BJ (cell line): ENCODE measurements around the gene AZI2. TPM values are rescaled to one million over a fixed set of nuclear protein-coding genes. Genes with fewer than 3 reads are reported as not detected.

Source experiments
- CTCF ChIA-PET: fragments of 350-600 bp; formaldehyde crosslinking; extraction: SDS; loops from one replicate; lab custom pipeline; 2021; ENCODE audit warnings: antibody characterized with exemption, inconsistent platforms; lab: Yijun Ruan, JAX
- POLR2A ChIA-PET: fragments of 300-600 bp; sonication (Branson Sonifier 250); formaldehyde crosslinking; extraction: SDS; loops from one replicate; lab custom pipeline; 2021; ENCODE audit warnings: antibody characterized with exemption; lab: Charles Lee
- DNase-seq: peaks from one replicate; pipeline ENCODE4 v3.0.0-alpha.2; 2011; ENCODE audit warnings: low read depth
- H3K27me3 ChIP-seq: 2 replicates; pipeline ENCODE4 v1.6.0; 2011; ENCODE audit warnings: low read length; ENCODE audit not compliant: control insufficient read depth, insufficient read depth
- H3K36me3 ChIP-seq: 2 replicates; pipeline ENCODE4 v1.5.1; 2011; ENCODE audit warnings: low read length; ENCODE audit not compliant: control insufficient read depth, insufficient read depth
- H3K4me3 ChIP-seq: 2 replicates; pipeline ENCODE4 v1.5.1; 2011; ENCODE audit warnings: low read depth, mild to moderate bottlenecking, control low read depth, low read length
- polyA plus RNA-seq: library from polyadenylated mRNA; depleted of rRNA; stranded (reverse); fragments of >200 nt; gene quantifications from 2 replicates; pipeline ENCODE4 v1.2.3, GENCODE V29; 2011
- TF ChIP-seq, protein P1 (sequence below): IDR thresholded peaks from 2 replicates; pipeline ENCODE4 v1.5.1; 2011; ENCODE audit warnings: low read depth, mild to moderate bottlenecking, control low read depth, inconsistent platforms, low read length, moderate library complexity; ENCODE audit not compliant: insufficient read depth

The AZI2 gene
- polyA plus RNA-seq, 1 experiment = 62.9 TPM

DNA sequence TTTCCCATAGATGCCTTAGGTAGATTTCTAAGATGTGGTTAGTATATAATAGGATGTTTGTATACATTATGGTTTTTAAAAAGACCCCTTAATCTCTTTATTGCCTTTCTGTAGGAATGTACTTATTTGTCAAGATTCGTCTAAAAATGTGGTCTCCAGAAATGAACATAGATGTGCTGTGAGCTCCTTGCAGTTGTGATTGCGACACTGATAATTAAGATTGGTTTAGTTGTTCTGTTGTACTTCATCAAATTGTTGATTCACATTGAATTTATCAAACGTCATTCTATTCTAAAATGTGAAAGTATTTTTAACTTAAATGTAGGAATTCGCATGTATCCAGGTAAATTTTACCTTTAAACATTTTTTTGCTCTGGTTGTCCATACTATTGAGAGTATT lies 56.0 kb downstream of the AZI2 start:
- POLR2A ChIA-PET = no interaction called here
- DNase-seq = no peak
- no peak overlapping the region for H3K4me3 ChIP-seq
- CTCF ChIA-PET = interaction anchor here (0.6 kb wide), 1 partner anchor 633 kb away, joined by 3 read pairs; no protein-coding TSS in a partner anchor
- no peaks in the 10 kb centered on the region for H3K36me3 ChIP-seq
- TF ChIP-seq, protein P1, sequence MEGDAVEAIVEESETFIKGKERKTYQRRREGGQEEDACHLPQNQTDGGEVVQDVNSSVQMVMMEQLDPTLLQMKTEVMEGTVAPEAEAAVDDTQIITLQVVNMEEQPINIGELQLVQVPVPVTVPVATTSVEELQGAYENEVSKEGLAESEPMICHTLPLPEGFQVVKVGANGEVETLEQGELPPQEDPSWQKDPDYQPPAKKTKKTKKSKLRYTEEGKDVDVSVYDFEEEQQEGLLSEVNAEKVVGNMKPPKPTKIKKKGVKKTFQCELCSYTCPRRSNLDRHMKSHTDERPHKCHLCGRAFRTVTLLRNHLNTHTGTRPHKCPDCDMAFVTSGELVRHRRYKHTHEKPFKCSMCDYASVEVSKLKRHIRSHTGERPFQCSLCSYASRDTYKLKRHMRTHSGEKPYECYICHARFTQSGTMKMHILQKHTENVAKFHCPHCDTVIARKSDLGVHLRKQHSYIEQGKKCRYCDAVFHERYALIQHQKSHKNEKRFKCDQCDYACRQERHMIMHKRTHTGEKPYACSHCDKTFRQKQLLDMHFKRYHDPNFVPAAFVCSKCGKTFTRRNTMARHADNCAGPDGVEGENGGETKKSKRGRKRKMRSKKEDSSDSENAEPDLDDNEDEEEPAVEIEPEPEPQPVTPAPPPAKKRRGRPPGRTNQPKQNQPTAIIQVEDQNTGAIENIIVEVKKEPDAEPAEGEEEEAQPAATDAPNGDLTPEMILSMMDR = no peak
- H3K27me3 ChIP-seq = no peaks in the 10 kb centered on the region

DNA sequence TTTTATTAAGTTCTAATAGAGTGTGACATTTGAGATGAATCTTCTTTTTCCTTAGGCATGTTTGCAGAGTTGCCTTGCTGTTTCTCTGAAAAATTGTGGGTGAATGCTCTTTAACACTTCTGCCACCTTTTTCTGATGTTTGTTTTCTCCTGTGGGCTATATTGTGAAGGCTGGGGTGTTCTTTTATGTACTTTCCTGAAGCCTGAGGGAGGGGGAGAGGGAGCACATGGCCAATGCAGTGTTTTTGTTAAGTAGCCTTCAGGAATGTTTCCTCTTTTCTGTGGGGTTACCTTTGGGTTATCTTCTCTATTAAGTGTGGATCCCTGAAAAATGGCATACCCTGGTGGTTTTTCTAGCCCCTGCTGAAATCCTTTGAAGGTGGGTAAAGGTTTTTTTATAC lies 57.0 kb downstream of the AZI2 start:
- CTCF ChIA-PET = no interaction called here
- POLR2A ChIA-PET = no interaction called here
- TF ChIP-seq, protein P1 = no peak

DNA sequence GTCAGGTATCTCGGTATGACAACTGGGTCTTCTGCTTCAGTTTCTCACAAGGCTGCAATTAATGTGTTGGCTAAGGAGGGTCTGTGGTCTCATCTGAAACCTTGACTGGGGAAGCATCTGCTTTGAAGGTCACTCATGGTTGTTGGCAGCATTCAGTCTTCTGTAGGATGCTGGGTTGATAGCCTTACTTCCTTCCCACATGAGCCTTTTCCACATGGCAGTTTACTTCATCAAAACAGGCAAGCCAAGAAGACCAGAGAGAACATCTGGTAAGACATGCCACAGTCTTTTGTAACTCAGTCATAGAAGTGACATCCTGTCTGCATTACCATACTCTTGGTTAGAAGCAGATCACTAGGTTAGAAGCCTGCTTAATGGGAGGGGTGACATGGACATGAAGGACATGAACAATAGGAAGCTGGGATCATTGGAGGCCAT lies 57.7 kb downstream of the AZI2 start:
- Histone ChIP-seq H3K4me3 (no peak overlapping the region), H3K27me3 (no peaks in the 10 kb centered on the region), H3K36me3 (no peaks in the 10 kb centered on the region)
- CTCF ChIA-PET = no interaction called here
- POLR2A ChIA-PET = no interaction called here
- no peak for DNase-seq
- TF ChIP-seq, protein P1 = no peak

More for the DNA sequence above, 57.0 kb downstream of the AZI2 start:
- no peak overlapping the region for H3K4me3 ChIP-seq
- H3K27me3 ChIP-seq = no peaks in the 10 kb centered on the region
- H3K36me3 ChIP-seq = no peaks in the 10 kb centered on the region
- no peak for DNase-seq

DNA sequence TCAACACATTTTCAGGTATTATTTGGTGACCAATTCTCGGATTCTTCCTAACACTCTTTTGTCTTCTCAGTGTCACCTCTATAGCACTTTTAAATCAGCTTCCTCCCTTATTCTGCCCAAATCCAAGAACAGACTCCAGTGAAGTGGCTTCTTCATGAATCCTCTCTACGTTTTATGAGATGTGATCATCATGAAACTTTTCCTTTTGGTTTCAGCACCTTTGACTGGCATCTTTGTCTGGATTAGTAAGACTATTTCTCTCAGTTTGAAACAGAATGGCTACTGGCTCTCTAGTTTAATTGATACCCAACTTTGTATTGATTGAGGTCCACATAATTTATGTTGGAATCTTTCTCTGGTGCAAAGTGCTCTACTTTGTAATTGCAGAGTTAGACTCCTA lies 61.6 kb downstream of the AZI2 start:
- no peaks in the 10 kb centered on the region for H3K36me3 ChIP-seq
- CTCF ChIA-PET = interaction anchor here (0.7 to 1.7 kb wide), 6 partner anchors 9 to 575 kb away, joined by 3 to 14 read pairs (median 4); no protein-coding TSS in a partner anchor
- POLR2A ChIA-PET = no interaction called here
- H3K27me3 ChIP-seq = no peaks in the 10 kb centered on the region
- no peak overlapping the region for H3K4me3 ChIP-seq
- TF ChIP-seq, protein P1 = no peak
- DNase-seq = no peak

DNA sequence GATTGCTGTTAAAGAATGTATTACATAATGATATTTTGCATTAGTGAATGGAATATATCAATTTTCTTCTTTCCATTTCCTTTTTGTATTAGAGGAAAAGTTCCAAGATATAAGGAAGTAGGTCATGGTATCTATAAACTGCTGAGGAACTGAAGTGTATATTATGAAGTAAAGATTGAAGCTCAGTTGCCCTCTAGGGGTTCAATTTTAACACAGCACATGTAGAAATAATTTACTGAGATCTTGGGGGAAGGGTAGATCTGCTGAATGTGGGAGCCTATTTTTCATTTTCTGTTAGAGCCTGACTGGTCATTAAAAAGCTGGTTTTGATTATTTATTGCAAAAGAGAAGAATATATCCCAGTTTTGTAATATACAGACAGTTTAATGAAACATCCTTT lies 62.0 kb downstream of the AZI2 start:
- Histone ChIP-seq H3K36me3 (no peaks in the 10 kb centered on the region), H3K27me3 (no peaks in the 10 kb centered on the region), H3K4me3 (no peak overlapping the region)
- TF ChIP-seq, protein P1 = peak; percentile 58
- ChIA-PET CTCF (interaction anchor here (0.7 to 1.7 kb wide), 6 partner anchors 8 to 574 kb away, joined by 3 to 14 read pairs (median 4); no protein-coding TSS in a partner anchor), POLR2A (no interaction called here)
- DNase-seq = no peak
